ENCODE results near the gene NLRC5.

DNA sequence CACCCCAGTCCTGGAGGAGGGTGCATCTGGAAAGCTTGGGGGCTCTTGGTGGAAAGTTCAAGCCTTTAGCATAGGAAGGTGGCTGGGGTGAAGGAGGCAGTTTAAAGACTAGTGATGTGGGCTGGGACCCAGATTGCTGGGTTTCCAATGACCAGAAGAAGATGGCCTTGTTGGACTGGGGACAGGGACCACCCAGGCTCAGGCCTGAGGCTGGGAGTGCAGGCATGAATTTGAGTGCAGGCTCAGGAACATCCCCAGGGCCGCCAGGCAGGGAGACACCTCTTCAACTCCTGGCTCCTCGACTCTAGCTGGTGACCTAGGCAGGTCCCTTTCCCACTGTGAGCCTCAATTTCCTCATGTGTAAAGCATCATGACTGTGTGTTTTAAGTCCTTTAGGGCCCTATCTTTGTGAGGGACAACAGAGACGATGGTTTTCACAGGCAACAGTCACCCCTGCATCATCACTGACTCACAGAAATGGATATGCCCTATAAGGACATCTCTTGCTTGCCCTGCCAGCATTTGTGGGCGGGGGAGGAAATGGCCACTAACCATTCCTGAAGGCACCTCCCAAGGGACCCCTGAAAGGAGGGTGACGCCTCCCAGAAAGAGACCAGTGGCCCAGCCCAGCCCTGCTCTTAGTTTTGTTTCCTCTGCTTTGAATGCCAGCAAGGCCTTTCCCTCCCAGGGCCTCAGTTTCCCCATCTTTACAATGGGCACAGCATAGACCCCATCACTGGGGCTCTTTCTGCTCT is 11.1 kb downstream of the NLRC5 start:
- no peak for TF ChIP-seq FOXA1 (IDR thresholded peaks at IDR 0.05)
- TF ChIP-seq NFRKB (IDR thresholded peaks at IDR 0.05): no peak
- no peak for TF ChIP-seq FOXM1 (IDR thresholded peaks at IDR 0.05; ENCODE audit: borderline replicate concordance)
- TF ChIP-seq LEF1 (IDR thresholded peaks at IDR 0.05; ENCODE audit: borderline replicate concordance): no peak
- TF ChIP-seq SP1 (IDR thresholded peaks at IDR 0.05): no peak
- no peak for TF ChIP-seq SUZ12 (IDR thresholded peaks at IDR 0.05)
- no peak for TF ChIP-seq HDGF (IDR thresholded peaks at IDR 0.05; ENCODE audit: borderline replicate concordance)
- TF ChIP-seq FOXK2 (IDR thresholded peaks at IDR 0.05): no peak
